HG03066 (cell line): Measurements from ENCODE around the gene GAL3ST3.
"Not testable (repeated sequence)": the region's sequence is repeated elsewhere in the genome, so short reads cannot be mapped to it uniquely, and the experiment has no call there.

Experiments
- ATAC-seq: cut with Tn5 transposase; IDR thresholded peaks from one replicate; pipeline ENCODE4 v1.9.1; 2021; ENCODE audit warnings: low read depth; ENCODE audit not compliant: unreplicated experiment

GAL3ST3 gene

GRCh38 chr11:66048547-66049323, at the start of gene GAL3ST3:
GAL3ST3 (minus strand) TSS chr11:66049161; CDS start chr11:66045415, 3,746 bp downstream.
- no peak for ATAC-seq

GRCh38 chr11:66092125-66092524, 43.2 kb upstream of the GAL3ST3 start:
- ATAC-seq = not testable (repeated sequence)

GRCh38 chr11:66090288-66090687, 41.3 kb upstream of the GAL3ST3 start:
- ATAC-seq = no peak

- no peak for ATAC-seq
Observed at GRCh38 chr11:66089067-66089466, 40.1 kb upstream of the GAL3ST3 start.

GRCh38 chr11:66087148-66087908, 38.4 kb upstream of the GAL3ST3 start:
- ATAC-seq = no peak

- no peak for ATAC-seq
Observed at GRCh38 chr11:66084821-66085475, 36.0 kb upstream of the GAL3ST3 start.

- ATAC-seq = no peak
Observed at GRCh38 chr11:66083767-66084166, 34.8 kb upstream of the GAL3ST3 start.

- no peak for ATAC-seq
Observed at GRCh38 chr11:66082946-66083698, 34.2 kb upstream of the GAL3ST3 start.

- no peak for ATAC-seq
Observed at GRCh38 chr11:66081505-66081904, 32.5 kb upstream of the GAL3ST3 start.

GRCh38 chr11:66080055-66080817, 31.3 kb upstream of the GAL3ST3 start:
- ATAC-seq = no peak

- not testable (repeated sequence) for ATAC-seq
Observed at GRCh38 chr11:66078949-66079348, 30.0 kb upstream of the GAL3ST3 start.

- ATAC-seq = no peak
Observed at GRCh38 chr11:66077927-66078326, 29.0 kb upstream of the GAL3ST3 start.

- no peak for ATAC-seq
Observed at GRCh38 chr11:66076561-66076960, 27.6 kb upstream of the GAL3ST3 start.

- no peak for ATAC-seq
Observed at GRCh38 chr11:66075273-66075672, 26.3 kb upstream of the GAL3ST3 start.

- no peak for ATAC-seq
Observed at GRCh38 chr11:66073669-66074068, 24.7 kb upstream of the GAL3ST3 start.

GRCh38 chr11:66072518-66072917, 23.6 kb upstream of the GAL3ST3 start:
- ATAC-seq = no peak

GRCh38 chr11:66072081-66072480, 23.1 kb upstream of the GAL3ST3 start:
- ATAC-seq = no peak

- ATAC-seq = no peak
Observed at GRCh38 chr11:66071381-66071801, 22.4 kb upstream of the GAL3ST3 start.

- ATAC-seq = no peak
Observed at GRCh38 chr11:66070604-66071380, 21.8 kb upstream of the GAL3ST3 start.
